K562 (cell line): ENCODE results near the gene SPOCD1. TPM values are rescaled to one million over a fixed set of nuclear protein-coding genes. Genes with fewer than 3 reads are reported as not detected.

ENCODE experiments used
- ATAC-seq: fragments of 200-7000 bp; cut with Tn5 transposase; 3 replicates; pipeline ENCODE4 v1.9.1; 2020; ENCODE audit warnings: moderate library complexity
- BruUV-seq: library from RNA; stranded (reverse); fragments of 400-500 nt; replicated peaks from 2 replicates; lab custom pipeline; 2021; lab: Mats Ljungman, UMichigan
- CTCF ChIA-PET: fragments of 300-600 bp; formaldehyde crosslinking; extraction: SDS; loops from one replicate; lab custom pipeline; 2021; ENCODE audit warnings: low intra/inter-chr PET ratio; lab: Yijun Ruan, JAX
- POLR2A ChIA-PET: fragments of 300-600, 350-650 bp; sonication (Branson Sonifier 250); formaldehyde crosslinking; extraction: SDS; loops from one replicate; lab custom pipeline; 2021; ENCODE audit warnings: antibody characterized with exemption, inconsistent platforms; lab: Yijun Ruan, JAX
- DNase-seq, 4 experiments: peaks; one replicate each; pipeline versions ENCODE4 v3.0.0 to v3.0.0-alpha.2; 2011 to 2018; ENCODE audit warnings: low spot score in 3 of 4, mixed read lengths in 3 of 4; ENCODE audit errors: extremely low read depth in 1 of 4
- FAIRE-seq: peaks from 2 replicates; lab custom pipeline; 2011; peaks lifted over from hg19 to GRCh38; lab: Jason Lieb, UNC
- H2AFZ ChIP-seq: 2 replicates; pipeline ENCODE4 v1.6.0; 2011; ENCODE audit warnings: low read depth, low read length, control low read depth, inconsistent platforms
- H3K27ac ChIP-seq: fragments of 200-600 bp; 3 replicates; pipeline ENCODE4 v1.8.0; 2011; ENCODE audit warnings: low read depth, mild to moderate bottlenecking, control low read depth, inconsistent platforms, low read length, moderate library complexity, mixed read lengths; ENCODE audit errors: extremely low read depth
- H3K27me3 ChIP-seq, 2 experiments: fragments of 300-600 bp in 1 of 2; 2 replicates in 1 of 2; 3 replicates in 1 of 2; pipeline versions ENCODE4 v1.6.0 to v1.8.0; 2011; ENCODE audit warnings: inconsistent platforms in 2 of 2, low read length in 2 of 2, mild to moderate bottlenecking in 1 of 2, mixed read lengths in 1 of 2, moderate library complexity in 1 of 2; ENCODE audit not compliant: control insufficient read depth in 2 of 2, insufficient read depth in 2 of 2
- H3K36me3 ChIP-seq: fragments of 300-600 bp; 3 replicates; pipeline ENCODE4 v1.8.0; 2011; ENCODE audit warnings: mild to moderate bottlenecking, low read length, inconsistent platforms; ENCODE audit not compliant: control insufficient read depth, insufficient read depth
- H3K4me1 ChIP-seq, 2 experiments: fragments of 200-600 bp in 1 of 2; replicated peaks in 1 of 2; 2 replicates in 1 of 2; 3 replicates in 1 of 2; pipeline versions ENCODE4 v1.5.1 to v1.8.0; 2011; ENCODE audit warnings: inconsistent platforms in 2 of 2, low read length in 2 of 2, mild to moderate bottlenecking in 1 of 2, mixed read lengths in 1 of 2, moderate library complexity in 1 of 2; ENCODE audit not compliant: control insufficient read depth in 2 of 2, insufficient read depth in 2 of 2
- H3K4me2 ChIP-seq: 2 replicates; pipeline ENCODE4 v1.6.1; 2011; ENCODE audit warnings: low read length, control low read depth, inconsistent platforms, mixed read lengths; ENCODE audit not compliant: insufficient read depth
- H3K4me3 ChIP-seq: fragments of 200-600 bp; sonication (generic), shearing (Covaris generic); 2 replicates; pipeline ENCODE4 v1.5.1; 2016; ENCODE audit warnings: control low read depth, inconsistent platforms
- H3K79me2 ChIP-seq: fragments of 200-600 bp; 3 replicates; pipeline ENCODE4 v1.8.0; 2011; ENCODE audit warnings: low read length, inconsistent platforms; ENCODE audit not compliant: control insufficient read depth, insufficient read depth
- H3K9ac ChIP-seq, 2 experiments: 2 replicates each; pipeline versions ENCODE4 v1.6.0 to v1.6.1; 2011; ENCODE audit warnings: low read depth in 2 of 2, low read length in 2 of 2, control low read depth in 1 of 2, inconsistent platforms in 1 of 2, mild to moderate bottlenecking in 1 of 2, mixed read lengths in 1 of 2; ENCODE audit not compliant: insufficient read depth in 1 of 2
- H3K9me1 ChIP-seq: one replicate; pipeline ENCODE4 v1.6.0; 2011; ENCODE audit warnings: inconsistent platforms, mild to moderate bottlenecking, low read length, moderate library complexity; ENCODE audit not compliant: control insufficient read depth, insufficient read depth
- H3K9me3 ChIP-seq: replicated peaks from 2 replicates; pipeline ENCODE4 v1.5.1; 2011; ENCODE audit warnings: low read depth, low read length, inconsistent platforms; ENCODE audit not compliant: control insufficient read depth, insufficient read depth
- H4K20me1 ChIP-seq: replicated peaks from 2 replicates; pipeline ENCODE4 v1.6.1; 2011; ENCODE audit warnings: low read length, inconsistent platforms, mixed read lengths; ENCODE audit not compliant: control insufficient read depth, insufficient read depth
- FOXK1 ChIP-seq: sonication (generic); formaldehyde crosslinking; IDR thresholded peaks from 2 replicates; pipeline ENCODE4 v1.8.0; 2022; ENCODE audit warnings: missing genetic modification reagents, mild to moderate bottlenecking, borderline replicate concordance
- JUNB ChIP-seq: fragments of 450-650 bp; formaldehyde crosslinking; conservative IDR thresholded peaks from 2 replicates; pipeline ENCODE4 v1.4.0; 2020; ENCODE audit warnings: mild to moderate bottlenecking
- NUFIP1 ChIP-seq: fragments of 450-650 bp; IDR thresholded peaks from 2 replicates; pipeline ENCODE4 v1.6.1; 2018; ENCODE audit not compliant: partially characterized antibody
- RB1 ChIP-seq: fragments of 450-650 bp; IDR thresholded peaks from 2 replicates; pipeline ENCODE4 v1.6.1; 2017; ENCODE audit warnings: low read depth, mild to moderate bottlenecking
- SETDB1 ChIP-seq: IDR thresholded peaks from one replicate; pipeline ENCODE4 v1.6.1; 2012; ENCODE audit warnings: low read length, control low read depth, inconsistent platforms
- SRSF1 ChIP-seq: fragments of 200-400 bp; formaldehyde crosslinking; IDR thresholded peaks from 2 replicates; pipeline ENCODE4 v1.6.1; 2017; ENCODE audit warnings: mild to moderate bottlenecking, low read depth, low read length, moderate library complexity
- TCF7 ChIP-seq: sonication (generic); IDR thresholded peaks from 2 replicates; pipeline ENCODE4 v1.6.1; 2016; ENCODE audit warnings: antibody characterized with exemption, borderline replicate concordance
- ZFP1 ChIP-seq: fragments of 450-650 bp; formaldehyde crosslinking; IDR thresholded peaks from 2 replicates; pipeline ENCODE4 v1.4.0; 2020; ENCODE audit warnings: mild to moderate bottlenecking, mixed read lengths
- ZNF174 ChIP-seq: fragments of 250-450 bp; sonication (Bioruptor Pico); IDR thresholded peaks from 2 replicates; pipeline ENCODE4 v1.4.0; 2020; ENCODE audit warnings: mild to moderate bottlenecking
- ZNF263 ChIP-seq: sonication (generic); formaldehyde crosslinking; IDR thresholded peaks from 2 replicates; pipeline ENCODE4 v1.8.0; 2022; ENCODE audit warnings: mild to moderate bottlenecking, missing genetic modification reagents, borderline replicate concordance
- ZNF444 ChIP-seq: fragments of 250-450 bp; sonication (Bioruptor Pico); IDR thresholded peaks from 2 replicates; pipeline ENCODE4 v1.4.0; 2020; ENCODE audit warnings: mild to moderate bottlenecking, moderate library complexity
- ZNF551 ChIP-seq: fragments of 250-450 bp; sonication (Bioruptor Pico); IDR thresholded peaks from 2 replicates; pipeline ENCODE4 v1.5.0; 2021; ENCODE audit warnings: mild to moderate bottlenecking, moderate library complexity
- WGBS: fragments of 100-300 bp; shearing (Covaris generic); methylation state at CpG from one replicate; pipeline ENCODE4 v1.1.6; 2016; ENCODE audit warnings: low coverage, mixed read lengths; ENCODE audit not compliant: insufficient coverage; ENCODE audit errors: missing lambda C conversion rate; 5-methylcytosine and 5-hydroxymethylcytosine counted together
- in situ Hi-C: fragments of 300-500 bp; cut with MboI; formaldehyde crosslinking; loops from 4 replicates; pipeline ENCODE4 v1.15.0; 2018; ENCODE audit warnings: inconsistent platforms, mixed read lengths
- intact Hi-C: fragments of 100-400 bp; cut with micrococcal nuclease; formaldehyde crosslinking; loops from 2 replicates; pipeline ENCODE4 v1.14.2; 2022
- polyA plus RNA-seq, 8 experiments: library from polyadenylated mRNA; depleted of rRNA in 4 of 8; stranded (reverse) in 5 of 8; unstranded in 3 of 8; fragments of >200 nt; fragmentation: Nextera tagmentation in 2 of 8; fragmentation: Illumina TruSeq in 1 of 8; extraction: Ambion mirVana in 2 of 8; extraction: Trizol in 1 of 8; gene quantifications; 2 replicates each; pipeline versions ENCODE4 v1.2.1 to v1.2.3, GENCODE V29; 2011 to 2014; ENCODE audit warnings: inconsistent platforms in 1 of 8, missing spikeins in 1 of 8
- total RNA-seq, 7 experiments: library from RNA; depleted of rRNA in 6 of 7; stranded (reverse); fragments of >200 nt in 6 of 7; fragmentation: Illumina TruSeq in 2 of 7; extraction: Trizol in 2 of 7; gene quantifications; 2 replicates each; pipeline versions ENCODE4 v1.2.1 to v1.2.3, GENCODE V29; 2011 to 2021; ENCODE audit warnings: low replicate concordance in 1 of 7
- TF ChIP-seq, protein P1 (sequence below): fragments of 450-650 bp; IDR thresholded peaks from one replicate; pipeline ENCODE4 v1.6.1; 2018; ENCODE audit warnings: mild to moderate bottlenecking, moderate library complexity; ENCODE audit not compliant: partially characterized antibody
- TF ChIP-seq, protein P2 (sequence below): sonication (generic); formaldehyde crosslinking; IDR thresholded peaks from 2 replicates; pipeline ENCODE4 v1.8.1; 2023; ENCODE audit warnings: mild to moderate bottlenecking, missing genetic modification reagents

SPOCD1 gene
- total and polyA plus RNA-seq, 9 of the 15 experiments (the other 6 are each of a cell fraction or from before 2014, with no cell fraction given), result 0.03 to 0.71 (median 0.26) TPM; not detected in 1

DNA sequence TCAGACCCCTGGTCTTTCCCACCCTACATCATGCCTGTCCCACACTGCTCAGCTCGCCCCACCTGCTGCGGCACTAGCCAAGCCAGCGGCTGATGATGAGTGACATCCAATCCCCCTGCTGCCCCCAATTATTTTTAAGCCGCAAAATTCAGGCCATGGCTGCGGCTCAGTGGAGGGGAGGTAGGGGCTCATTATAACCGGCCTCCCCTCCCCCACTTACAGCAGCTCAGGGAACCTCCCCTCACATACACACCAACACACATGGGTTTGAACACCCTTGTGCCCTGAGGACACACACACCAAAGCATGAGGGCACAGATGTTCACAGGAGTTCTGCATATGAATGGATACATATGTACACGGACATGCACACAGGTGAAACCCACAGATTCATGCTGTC is 57.0 kb downstream of the SPOCD1 start (continued):
- TF ChIP-seq SRSF1, result no peak
- no peak for TF ChIP-seq RB1
- TF ChIP-seq TCF7, result no peak
- no peak for TF ChIP-seq NUFIP1

DNA sequence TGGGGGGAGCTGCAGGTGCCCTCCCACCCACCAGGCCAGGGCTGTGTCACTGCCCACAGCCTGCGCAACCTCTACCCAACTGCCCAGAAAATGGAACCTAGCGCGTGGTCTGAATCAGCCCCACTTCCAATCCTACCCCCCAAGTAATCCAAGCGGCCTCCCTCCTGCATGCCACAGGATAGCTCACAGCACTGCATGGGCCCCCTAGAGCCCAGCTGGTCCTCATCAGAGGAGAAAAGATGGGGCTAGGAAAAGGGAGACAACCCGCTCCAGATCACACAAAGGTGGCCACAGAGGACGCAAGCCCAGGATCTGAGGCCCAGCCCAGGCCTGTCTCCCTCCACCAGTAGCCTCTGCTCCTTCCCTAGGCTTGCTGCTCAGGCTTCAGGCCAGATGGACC is 57.8 kb downstream of the SPOCD1 start:
- H3K9me1 ChIP-seq, result no peaks in the 10 kb centered on the region
- peaks cover 56% of the 10 kb centered on the region; the same call in 1 of the 2 replicates for H4K20me1 ChIP-seq
- H3K4me2 ChIP-seq, result no peak overlapping the region
- in situ Hi-C loops (no loop called here), intact Hi-C loops (no loop called here)
- peaks cover 55 to 84% of the 10 kb centered on the region in 2 experiments for H3K27me3 ChIP-seq
- H3K4me3 ChIP-seq, result no peak overlapping the region
- WGBS, result 50% methylated on average over 6 of the region's 6 CpGs
- ATAC-seq, result no peak
- no peak for DNase-seq
- no peak for FAIRE-seq
- H3K4me1 ChIP-seq, result peaks cover 4 to 34% of the 10 kb centered on the region in 2 experiments; a peak in 4 of 5 replicates
- no peaks in the 10 kb centered on the region for H3K79me2 ChIP-seq
- no peak overlapping the region for H2AFZ ChIP-seq
- H3K27ac ChIP-seq, result no peak overlapping the region
- CTCF ChIA-PET, result no interaction called here
- H3K36me3 ChIP-seq, result no peaks in the 10 kb centered on the region
- POLR2A ChIA-PET, result interaction anchor here (0.5 to 1.2 kb wide), 5 partner anchors 12 to 155 kb away, joined by 3 to 6 read pairs (median 4); no protein-coding TSS in a partner anchor
- no peaks in the 10 kb centered on the region for H3K9me3 ChIP-seq
- BruUV-seq, result no TSS peak
- H3K9ac ChIP-seq, result no peak overlapping the region
- TF ChIP-seq FOXK1 (CRISPR knock-in tag) (no peak), ZNF444 (CRISPR knock-in tag) (no peak), ZNF551 (CRISPR knock-in tag) (no peak), ZNF174 (CRISPR knock-in tag) (no peak), ZFP1 (CRISPR knock-in tag) (no peak), JUNB (no peak), SETDB1 (no peak), SRSF1 (no peak), ZNF263 (CRISPR knock-in tag) (no peak)
- TF ChIP-seq, protein P1, sequence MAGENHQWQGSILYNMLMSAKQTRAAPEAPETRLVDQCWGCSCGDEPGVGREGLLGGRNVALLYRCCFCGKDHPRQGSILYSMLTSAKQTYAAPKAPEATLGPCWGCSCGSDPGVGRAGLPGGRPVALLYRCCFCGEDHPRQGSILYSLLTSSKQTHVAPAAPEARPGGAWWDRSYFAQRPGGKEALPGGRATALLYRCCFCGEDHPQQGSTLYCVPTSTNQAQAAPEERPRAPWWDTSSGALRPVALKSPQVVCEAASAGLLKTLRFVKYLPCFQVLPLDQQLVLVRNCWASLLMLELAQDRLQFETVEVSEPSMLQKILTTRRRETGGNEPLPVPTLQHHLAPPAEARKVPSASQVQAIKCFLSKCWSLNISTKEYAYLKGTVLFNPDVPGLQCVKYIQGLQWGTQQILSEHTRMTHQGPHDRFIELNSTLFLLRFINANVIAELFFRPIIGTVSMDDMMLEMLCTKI, result no peak
- TF ChIP-seq, protein P2, sequence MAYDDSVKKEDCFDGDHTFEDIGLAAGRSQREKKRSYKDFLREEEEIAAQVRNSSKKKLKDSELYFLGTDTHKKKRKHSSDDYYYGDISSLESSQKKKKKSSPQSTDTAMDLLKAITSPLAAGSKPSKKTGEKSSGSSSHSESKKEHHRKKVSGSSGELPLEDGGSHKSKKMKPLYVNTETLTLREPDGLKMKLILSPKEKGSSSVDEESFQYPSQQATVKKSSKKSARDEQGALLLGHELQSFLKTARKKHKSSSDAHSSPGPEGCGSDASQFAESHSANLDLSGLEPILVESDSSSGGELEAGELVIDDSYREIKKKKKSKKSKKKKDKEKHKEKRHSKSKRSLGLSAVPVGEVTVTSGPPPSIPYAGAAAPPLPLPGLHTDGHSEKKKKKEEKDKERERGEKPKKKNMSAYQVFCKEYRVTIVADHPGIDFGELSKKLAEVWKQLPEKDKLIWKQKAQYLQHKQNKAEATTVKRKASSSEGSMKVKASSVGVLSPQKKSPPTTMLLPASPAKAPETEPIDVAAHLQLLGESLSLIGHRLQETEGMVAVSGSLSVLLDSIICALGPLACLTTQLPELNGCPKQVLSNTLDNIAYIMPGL (CRISPR knock-in tag), result no peak
